ENCODE results near the gene CEBPA.
"Not testable (repeated sequence)": the region's sequence is repeated elsewhere in the genome, so short reads cannot be mapped to it uniquely, and the experiment has no call there.

The CEBPA gene

DNA sequence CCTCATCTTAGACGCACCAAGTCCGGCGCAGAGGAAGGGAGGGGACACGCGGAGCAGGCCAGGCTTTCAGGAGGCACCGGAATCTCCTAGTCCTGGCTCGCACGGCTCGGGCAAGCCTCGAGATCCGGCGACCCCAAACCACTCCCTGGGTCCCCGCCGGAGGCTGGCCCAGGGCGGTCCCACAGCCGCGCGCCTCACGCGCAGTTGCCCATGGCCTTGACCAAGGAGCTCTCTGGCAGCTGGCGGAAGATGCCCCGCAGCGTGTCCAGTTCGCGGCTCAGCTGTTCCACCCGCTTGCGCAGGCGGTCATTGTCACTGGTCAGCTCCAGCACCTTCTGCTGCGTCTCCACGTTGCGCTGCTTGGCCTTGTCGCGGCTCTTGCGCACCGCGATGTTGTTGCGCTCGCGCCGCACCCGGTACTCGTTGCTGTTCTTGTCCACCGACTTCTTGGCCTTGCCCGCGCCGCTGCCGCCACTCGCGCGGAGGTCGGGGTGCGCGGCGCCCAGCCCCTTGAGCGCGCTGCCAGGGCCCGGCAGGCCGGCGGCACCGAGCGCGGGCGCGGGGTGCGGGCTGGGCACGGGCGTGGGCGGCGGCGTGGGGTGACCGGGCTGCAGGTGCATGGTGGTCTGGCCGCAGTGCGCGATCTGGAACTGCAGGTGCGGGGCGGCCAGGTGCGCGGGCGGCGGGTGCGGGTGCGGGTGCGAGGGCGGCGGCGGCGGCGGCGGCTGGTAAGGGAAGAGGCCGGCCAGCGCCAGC, 1.0 kb downstream of the CEBPA start:
- peak in 2 of 51 donors; percentile 13 to 38 for DNase-seq

DNA sequence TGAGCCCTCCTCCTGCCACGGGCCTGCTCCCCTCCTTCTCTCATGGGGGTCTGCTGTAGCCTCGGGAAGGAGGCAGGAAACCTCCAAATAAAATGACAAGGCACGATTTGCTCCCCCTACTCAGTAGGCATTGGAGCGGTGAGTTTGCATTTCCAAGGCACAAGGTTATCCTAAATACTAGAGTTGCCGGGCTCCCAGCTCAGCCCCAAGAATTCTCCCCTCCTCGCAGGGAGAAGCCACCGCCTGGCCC, 1.5 kb downstream of the CEBPA start:
- DNase-seq = no peak

GRCh38 chr19:33300009-33300893, 2.1 kb downstream of the CEBPA start:
- DNase-seq = no peak

DNA sequence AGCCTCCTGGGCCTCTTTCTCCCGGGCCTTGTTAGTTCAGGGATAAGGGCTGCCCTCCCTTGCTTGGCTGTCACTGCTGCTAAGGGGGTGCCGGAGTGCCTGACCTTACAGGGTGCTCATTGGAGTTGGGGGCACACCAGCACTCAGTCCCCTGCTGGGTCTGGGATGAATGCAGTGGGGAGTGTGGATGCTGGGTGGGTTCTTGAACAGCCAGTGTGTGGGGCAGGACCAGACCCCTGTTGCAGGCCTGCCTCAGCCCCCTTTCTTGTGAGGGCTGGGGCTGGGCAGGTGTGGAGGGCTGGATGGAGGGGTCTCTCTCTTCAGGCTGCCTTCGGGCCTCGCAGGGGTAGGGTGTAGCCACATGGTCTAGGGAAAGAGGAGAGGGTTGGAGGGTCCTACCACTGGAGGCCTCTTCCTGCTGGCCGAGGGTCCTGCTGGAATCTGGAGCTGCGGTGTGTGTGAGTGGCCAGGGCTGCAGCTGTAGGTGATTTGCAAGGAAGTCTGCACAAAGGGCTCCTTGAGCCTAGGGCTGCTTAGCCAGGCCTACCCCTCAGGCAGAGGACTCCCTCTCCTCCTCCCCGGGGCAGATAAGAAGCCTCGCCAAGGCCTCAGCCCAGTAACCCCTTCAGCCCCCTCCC, 3.2 kb downstream of the CEBPA start:
- DNase-seq = no peak

GRCh38 chr19:33298146-33298911, 4.0 kb downstream of the CEBPA start:
- DNase-seq = no peak

DNA sequence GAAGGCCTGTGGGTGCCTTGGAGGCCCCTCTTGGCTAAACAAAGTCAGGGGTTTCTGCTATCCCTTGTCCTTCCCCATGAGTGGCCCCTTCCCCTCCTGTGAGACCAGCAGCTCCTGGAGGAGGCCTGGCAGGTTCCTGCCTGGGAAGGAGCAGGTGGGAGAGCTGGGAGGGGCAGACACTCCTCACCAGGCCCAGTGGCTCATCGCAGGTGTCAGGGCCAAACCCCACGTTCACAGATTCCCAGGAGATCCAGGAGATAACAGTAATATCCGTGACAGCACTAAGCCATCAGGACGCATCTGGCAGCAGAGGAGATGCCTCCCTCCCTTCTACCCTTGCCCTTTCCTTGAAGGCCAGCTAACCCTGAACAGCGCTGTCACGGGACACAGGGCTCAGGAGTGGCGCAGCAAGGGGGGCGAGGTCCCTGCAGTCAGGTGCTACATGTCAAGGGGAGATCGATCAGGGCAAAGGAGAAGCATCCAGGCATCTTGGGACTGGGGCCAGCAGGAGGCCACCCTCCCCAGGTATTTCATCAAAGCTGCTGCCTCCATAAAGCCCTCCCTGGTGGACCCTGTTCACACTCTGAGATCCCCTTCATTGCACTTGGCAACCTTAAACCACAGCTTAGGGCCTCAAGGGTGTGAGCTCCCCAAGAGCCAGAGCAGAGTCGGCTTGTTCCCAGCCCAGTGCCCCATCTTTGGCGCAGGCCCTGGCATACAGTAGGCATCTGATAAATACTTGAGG, 4.8 kb downstream of the CEBPA start:
- DNase-seq = no peak

GRCh38 chr19:33296488-33296971, 5.8 kb downstream of the CEBPA start:
- DNase-seq = no peak

GRCh38 chr19:33295621-33296487, 6.5 kb downstream of the CEBPA start:
- peak in 2 of 51 donors; percentile 11 to 39 for DNase-seq

DNA sequence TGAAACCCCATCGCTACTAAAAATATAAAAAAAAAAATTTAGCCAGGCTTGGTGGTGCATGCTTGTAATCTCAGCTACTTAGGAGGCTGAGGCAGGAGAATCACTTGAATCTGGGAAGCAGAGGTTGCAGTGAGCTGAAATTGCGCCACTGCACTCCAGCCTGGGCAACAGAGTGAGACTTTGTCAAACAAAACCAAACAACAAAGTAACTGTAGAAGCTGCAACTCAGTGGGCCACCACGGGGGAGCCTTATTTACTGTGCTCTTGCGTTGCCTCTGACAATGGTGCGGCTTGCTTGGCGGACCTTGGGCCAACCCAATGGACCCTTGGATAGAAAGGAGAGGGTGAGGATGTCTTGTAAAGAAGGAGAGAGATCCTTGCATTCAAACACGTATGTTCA, 7.3 kb downstream of the CEBPA start:
- DNase-seq = not testable (repeated sequence)

GRCh38 chr19:33294058-33294798, 8.1 kb downstream of the CEBPA start:
- DNase-seq = no peak

DNA sequence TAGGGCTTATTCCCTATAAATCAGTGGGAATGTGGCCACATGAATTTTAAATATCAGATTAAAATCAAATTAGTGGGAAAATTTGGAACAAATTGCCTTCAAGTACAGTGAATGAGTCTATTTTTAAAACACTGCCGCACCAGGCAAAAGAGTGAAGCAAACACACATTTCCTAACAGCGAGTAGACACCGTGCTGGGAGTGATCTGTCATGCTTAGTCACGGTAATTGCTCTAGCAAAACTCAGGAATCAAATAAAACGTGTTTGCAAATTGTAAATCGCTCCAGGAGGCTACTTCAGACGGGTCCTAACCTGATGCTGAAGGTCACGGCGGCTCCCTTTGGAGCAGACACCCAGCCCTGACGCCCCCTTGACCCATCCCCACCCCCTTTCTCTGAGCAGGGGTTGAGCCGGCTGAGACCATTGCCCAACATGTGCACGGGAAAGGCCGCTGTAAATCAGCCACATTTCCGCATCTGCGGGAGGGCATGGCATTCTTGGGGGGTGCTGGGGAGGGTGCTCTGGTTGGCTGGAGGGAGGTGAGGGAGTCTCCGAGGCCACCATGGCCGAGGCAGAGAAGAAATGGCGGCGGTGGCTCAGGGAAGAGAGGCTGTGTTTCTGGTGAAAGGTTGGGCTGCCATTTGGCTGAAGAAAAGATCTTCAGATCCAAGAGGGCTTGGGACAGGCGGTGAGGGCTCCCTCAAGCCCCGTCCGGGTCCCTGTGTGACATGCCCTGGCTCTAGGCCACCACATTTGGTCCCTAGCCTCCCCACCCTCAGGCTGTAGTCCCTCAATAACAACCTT, 8.9 kb downstream of the CEBPA start:
- peak in 3 of 51 donors; percentile 13 to 37 (median 22) for DNase-seq

DNA sequence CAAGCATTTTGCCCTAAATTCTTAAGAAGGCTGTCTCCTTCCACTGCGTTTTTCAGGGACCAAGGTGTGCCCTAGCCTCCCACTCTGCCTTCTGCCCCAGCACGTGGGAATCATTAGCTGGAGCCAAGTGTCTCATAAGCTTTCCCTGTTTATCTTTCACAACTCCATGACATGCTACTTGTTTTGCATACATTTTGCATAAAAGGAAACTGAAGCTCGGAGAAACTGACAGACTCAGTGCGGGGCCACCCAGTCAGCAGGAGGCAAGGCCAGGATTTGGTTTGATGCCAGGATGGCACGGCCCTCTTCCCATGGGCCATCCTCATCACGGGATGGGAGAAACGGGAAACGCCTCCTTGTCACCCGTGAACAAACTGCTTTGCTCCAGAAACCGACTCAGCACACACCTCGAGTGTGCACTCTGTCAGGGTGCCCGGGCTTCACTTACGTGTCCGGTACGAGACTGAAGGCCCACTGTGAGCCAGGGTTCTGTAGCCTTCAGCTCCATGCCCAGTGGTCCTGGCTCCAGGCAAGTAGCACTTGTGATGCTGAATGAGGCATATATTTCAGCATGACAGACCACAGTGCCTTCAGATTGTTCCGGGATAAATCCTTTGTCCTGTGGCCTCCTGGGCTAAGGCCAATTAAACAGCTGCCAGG, 9.6 kb downstream of the CEBPA start:
- no peak for DNase-seq

GRCh38 chr19:33291623-33292534, 10.5 kb downstream of the CEBPA start:
- no peak for DNase-seq

DNA sequence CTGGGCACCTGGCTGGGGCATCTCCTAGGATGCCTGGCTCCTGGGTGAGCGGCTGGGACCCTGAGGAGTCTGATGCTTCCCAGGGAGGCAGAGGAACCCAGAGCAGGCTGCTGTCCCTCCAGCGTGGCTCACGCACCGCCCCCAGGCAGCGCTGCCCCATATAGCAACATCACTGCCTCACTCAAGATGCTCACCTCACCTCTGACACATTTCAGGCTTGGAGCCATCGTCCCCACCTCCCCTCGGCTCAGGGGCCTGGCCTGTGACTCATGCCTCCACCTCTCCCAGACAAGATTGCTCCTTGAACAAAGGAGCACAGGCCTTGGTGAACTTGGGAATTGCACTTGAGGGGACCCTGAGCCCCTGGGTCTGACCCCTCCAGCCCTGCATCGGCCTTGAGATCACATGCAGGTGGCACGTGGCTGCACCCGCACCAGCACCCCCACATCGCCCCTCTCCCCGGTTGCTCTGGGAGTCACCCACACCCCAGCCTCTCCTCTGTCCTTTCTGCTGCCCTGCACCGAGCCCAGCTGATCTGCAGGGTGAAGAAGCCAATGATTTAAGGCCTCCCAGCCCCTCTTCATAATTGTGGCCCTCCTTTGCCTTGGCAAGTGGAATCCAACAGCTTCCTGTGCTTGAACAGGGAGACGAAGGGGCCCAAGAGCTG, 11.2 kb downstream of the CEBPA start:
- DNase-seq = no peak

DNA sequence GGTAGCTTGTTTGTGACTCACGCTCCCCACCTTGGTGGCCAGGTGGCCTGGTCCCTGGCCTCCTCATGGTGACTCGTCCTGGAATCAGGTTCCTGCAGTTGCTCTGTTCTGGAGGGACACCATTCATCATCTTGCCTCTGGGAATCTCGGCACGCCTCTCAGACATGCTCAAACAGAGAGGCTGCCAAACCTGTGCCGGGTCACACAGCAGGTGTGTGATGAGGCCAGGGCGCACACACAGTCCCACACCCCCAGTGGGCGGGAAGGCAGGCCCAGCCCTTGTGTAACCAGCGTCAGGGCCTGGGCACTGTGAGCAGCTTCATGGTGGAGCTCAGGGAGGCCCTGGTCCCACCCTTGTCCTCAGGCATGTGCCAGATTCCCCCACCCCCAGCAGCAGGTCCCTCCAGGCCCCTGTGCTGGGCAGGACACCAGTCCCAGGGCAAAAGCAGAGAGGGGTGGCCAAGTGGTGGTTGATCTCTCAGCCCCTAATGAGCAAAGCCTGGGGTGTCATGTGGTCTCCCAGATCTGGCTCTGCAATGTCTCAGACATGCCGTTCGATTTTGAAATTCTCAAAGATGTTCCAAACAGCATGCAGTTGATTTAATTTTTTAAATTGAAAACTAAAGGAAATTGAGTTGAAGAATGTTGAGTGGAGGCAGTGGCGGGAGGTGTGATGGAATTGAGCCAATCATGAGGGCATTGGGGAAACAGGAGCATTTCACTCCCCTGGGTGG, 12.1 kb downstream of the CEBPA start:
- DNase-seq = no peak

Measured in hypothalamus (tissue), 51 donors.